ENCODE measurements around the gene ADGRV1. TPM values are rescaled to one million over a fixed set of nuclear protein-coding genes. Genes with fewer than 3 reads are reported as not detected.

ADGRV1 gene
- polyA plus RNA-seq, 1 of the 3 experiments (the other 2 are of a cell fraction): 0.23 TPM

DNA sequence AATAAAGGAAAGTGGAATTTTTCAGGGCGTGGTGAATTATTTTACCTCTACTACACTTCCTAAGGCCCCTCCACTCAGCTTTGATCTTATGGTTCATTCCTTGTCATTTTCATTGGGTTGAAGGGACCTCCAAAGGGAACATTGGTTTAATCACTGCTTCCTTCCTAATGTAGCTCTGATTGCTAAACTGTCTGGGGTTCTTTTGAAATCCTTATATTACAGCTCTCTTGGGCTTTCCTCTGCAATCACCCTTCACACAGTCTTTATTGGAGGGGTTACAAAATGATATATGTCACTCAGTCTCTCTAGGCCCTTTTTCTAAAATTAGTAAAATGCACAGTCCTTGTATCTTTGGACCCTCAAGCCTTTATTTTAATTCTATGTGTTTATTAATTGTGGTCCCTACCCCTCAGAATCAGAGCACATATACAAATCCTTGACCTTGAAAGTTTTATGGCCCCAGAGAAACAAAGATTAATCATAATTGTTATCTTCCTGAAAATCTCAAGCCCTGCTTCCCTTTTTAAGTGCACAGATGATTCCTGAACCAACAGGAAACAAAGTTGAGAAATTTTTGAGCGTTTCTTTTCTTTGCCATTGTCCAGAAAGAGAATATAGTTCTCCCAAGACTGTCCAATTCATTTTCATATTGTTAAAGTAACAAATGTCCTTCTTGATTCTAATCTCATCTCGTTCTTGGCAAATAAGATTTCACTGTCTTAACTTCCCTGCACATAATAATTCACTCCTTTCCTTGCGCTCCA, 494.6 kb downstream of the ADGRV1 start:
- WGBS (ENCODE audit: low lambda C conversion rate): 54% methylated on average over 4 of the region's 4 CpGs

More for the DNA sequence above, 494.6 kb downstream of the ADGRV1 start:
- POLR2A ChIA-PET: no interaction called here
- H3F3A ChIP-seq (replicated peaks; ENCODE audit: insufficient read depth): no peaks in the 10 kb centered on the region
- H2AFZ ChIP-seq (ENCODE audit: low read depth): no peak overlapping the region
- TF ChIP-seq IRF3 (IDR thresholded peaks at IDR 0.05; ENCODE audit: low read depth, low read length): no peak
- no peak for TF ChIP-seq SMC3 (IDR thresholded peaks at IDR 0.05; ENCODE audit: low read depth, low read length)
- no peak for TF ChIP-seq CHD2 (IDR thresholded peaks at IDR 0.05; ENCODE audit: low read length, partially characterized antibody)
- no peak for TF ChIP-seq YY1 (IDR thresholded peaks at IDR 0.05; ENCODE audit: low read depth)
- no peak for TF ChIP-seq CTCF (IDR thresholded peaks at IDR 0.05)
- TF ChIP-seq POLR2AphosphoS5 (IDR thresholded peaks at IDR 0.05; ENCODE audit: low read depth, low read length): no peak
- no peak for TF ChIP-seq TEAD4 (IDR thresholded peaks at IDR 0.05; ENCODE audit: borderline replicate concordance, insufficient read depth)
- no peak for TF ChIP-seq EZH2phosphoT487 (IDR thresholded peaks at IDR 0.05; ENCODE audit: borderline replicate concordance, low read depth)
- TF ChIP-seq FOSL2 (IDR thresholded peaks at IDR 0.05; ENCODE audit: borderline replicate concordance, low read depth): no peak
- no peak for TF ChIP-seq GABPA (IDR thresholded peaks at IDR 0.05; ENCODE audit: low read depth)
- TF ChIP-seq NRF1 (IDR thresholded peaks at IDR 0.05; ENCODE audit: low read depth, low read length): no peak
- TF ChIP-seq NFIC (IDR thresholded peaks at IDR 0.05; ENCODE audit: borderline replicate concordance): no peak
- no peak for TF ChIP-seq GATA2 (CRISPR knock-in tag; IDR thresholded peaks at IDR 0.05)
- no peak for TF ChIP-seq TAF1 (IDR thresholded peaks at IDR 0.05; ENCODE audit: borderline replicate concordance, low read depth, low read length)
- no peak for TF ChIP-seq MXI1 (IDR thresholded peaks at IDR 0.05; ENCODE audit: low read depth, low read length)
- TF ChIP-seq, protein P1, sequence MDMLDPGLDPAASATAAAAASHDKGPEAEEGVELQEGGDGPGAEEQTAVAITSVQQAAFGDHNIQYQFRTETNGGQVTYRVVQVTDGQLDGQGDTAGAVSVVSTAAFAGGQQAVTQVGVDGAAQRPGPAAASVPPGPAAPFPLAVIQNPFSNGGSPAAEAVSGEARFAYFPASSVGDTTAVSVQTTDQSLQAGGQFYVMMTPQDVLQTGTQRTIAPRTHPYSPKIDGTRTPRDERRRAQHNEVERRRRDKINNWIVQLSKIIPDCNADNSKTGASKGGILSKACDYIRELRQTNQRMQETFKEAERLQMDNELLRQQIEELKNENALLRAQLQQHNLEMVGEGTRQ (IDR thresholded peaks at IDR 0.05; ENCODE audit: borderline replicate concordance, low read depth, low read length): no peak
- TF ChIP-seq, protein P2, sequence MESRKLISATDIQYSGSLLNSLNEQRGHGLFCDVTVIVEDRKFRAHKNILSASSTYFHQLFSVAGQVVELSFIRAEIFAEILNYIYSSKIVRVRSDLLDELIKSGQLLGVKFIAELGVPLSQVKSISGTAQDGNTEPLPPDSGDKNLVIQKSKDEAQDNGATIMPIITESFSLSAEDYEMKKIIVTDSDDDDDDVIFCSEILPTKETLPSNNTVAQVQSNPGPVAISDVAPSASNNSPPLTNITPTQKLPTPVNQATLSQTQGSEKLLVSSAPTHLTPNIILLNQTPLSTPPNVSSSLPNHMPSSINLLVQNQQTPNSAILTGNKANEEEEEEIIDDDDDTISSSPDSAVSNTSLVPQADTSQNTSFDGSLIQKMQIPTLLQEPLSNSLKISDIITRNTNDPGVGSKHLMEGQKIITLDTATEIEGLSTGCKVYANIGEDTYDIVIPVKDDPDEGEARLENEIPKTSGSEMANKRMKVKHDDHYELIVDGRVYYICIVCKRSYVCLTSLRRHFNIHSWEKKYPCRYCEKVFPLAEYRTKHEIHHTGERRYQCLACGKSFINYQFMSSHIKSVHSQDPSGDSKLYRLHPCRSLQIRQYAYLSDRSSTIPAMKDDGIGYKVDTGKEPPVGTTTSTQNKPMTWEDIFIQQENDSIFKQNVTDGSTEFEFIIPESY (IDR thresholded peaks at IDR 0.05; ENCODE audit: borderline replicate concordance, low read depth): no peak
- no peak for TF ChIP-seq PBX3 (IDR thresholded peaks at IDR 0.05)
- TF ChIP-seq EP300 (IDR thresholded peaks at IDR 0.05; ENCODE audit: borderline replicate concordance in 1 of 2, low read depth in 1 of 2, low read length in 1 of 2): no peak
- TF ChIP-seq RFX5 (IDR thresholded peaks at IDR 0.05; ENCODE audit: low read length): no peak
- no peak overlapping the region; a peak in 1 of 4 replicates for H3K27ac ChIP-seq (ENCODE audit: low read depth in 2 of 2, low read length in 1 of 2)
- no peaks in the 10 kb centered on the region for H3K27me3 ChIP-seq (ENCODE audit: insufficient read depth)
- H3K9me3 ChIP-seq: no peaks in the 10 kb centered on the region
- H3K4me2 ChIP-seq: no peak overlapping the region
- H3K79me2 ChIP-seq (ENCODE audit: insufficient read depth): no peaks in the 10 kb centered on the region
- CTCF ChIA-PET: interaction anchor here (0.6 kb wide), 1 partner anchor 332 kb away, joined by 3 read pairs; no protein-coding TSS in a partner anchor
- no peak for DNase-seq
- H3K36me3 ChIP-seq (replicated peaks in 1 of 2; ENCODE audit: control insufficient read depth in 1 of 2, insufficient read depth in 2 of 2, low read length in 1 of 2): no peaks in the 10 kb centered on the region
- H3K4me1 ChIP-seq (ENCODE audit: control insufficient read depth in 1 of 2, insufficient read depth in 2 of 2, low read depth in 1 of 2, low read length in 1 of 2): peaks cover 0 to 5% of the 10 kb centered on the region in 2 experiments; a peak in 2 of 4 replicates
- no peaks in the 10 kb centered on the region for H3K9me2 ChIP-seq
- no peak overlapping the region for H3K4me3 ChIP-seq (ENCODE audit: low read depth in 2 of 2, low read length in 1 of 2)
- H3K9ac ChIP-seq: no peak overlapping the region
- no peaks in the 10 kb centered on the region for H4K20me1 ChIP-seq (ENCODE audit: insufficient read depth)

Measured in SK-N-SH (cell line).